Epithelial cell of proximal tubule (primary cell): ENCODE results near the gene TREH. TPM values are rescaled to one million over a fixed set of nuclear protein-coding genes. Genes with fewer than 3 reads are reported as not detected.
A peak's percentile ranks its signal among the peaks of the same experiment; 100 is the strongest.

Source experiments
- DNase-seq: peaks from one replicate; pipeline ENCODE4 v3.0.0-alpha.2; 2011; ENCODE audit warnings: low read depth
- H3K4me3 ChIP-seq: 2 replicates; pipeline ENCODE4 v1.5.1; 2011; ENCODE audit warnings: low read depth, mild to moderate bottlenecking, low read length
- total RNA-seq: library from RNA; depleted of rRNA; stranded (reverse); fragments of >200 nt; gene quantifications from 2 replicates; pipeline ENCODE4 v1.2.3, GENCODE V29; 2015
- TF ChIP-seq, protein P1 (sequence below): conservative IDR thresholded peaks from 2 replicates; pipeline ENCODE4 v1.5.1; 2012; ENCODE audit warnings: low read depth, mild to moderate bottlenecking, low read length

TREH gene
- total RNA-seq, 1 donor from 2014 or later: not detected

DNA sequence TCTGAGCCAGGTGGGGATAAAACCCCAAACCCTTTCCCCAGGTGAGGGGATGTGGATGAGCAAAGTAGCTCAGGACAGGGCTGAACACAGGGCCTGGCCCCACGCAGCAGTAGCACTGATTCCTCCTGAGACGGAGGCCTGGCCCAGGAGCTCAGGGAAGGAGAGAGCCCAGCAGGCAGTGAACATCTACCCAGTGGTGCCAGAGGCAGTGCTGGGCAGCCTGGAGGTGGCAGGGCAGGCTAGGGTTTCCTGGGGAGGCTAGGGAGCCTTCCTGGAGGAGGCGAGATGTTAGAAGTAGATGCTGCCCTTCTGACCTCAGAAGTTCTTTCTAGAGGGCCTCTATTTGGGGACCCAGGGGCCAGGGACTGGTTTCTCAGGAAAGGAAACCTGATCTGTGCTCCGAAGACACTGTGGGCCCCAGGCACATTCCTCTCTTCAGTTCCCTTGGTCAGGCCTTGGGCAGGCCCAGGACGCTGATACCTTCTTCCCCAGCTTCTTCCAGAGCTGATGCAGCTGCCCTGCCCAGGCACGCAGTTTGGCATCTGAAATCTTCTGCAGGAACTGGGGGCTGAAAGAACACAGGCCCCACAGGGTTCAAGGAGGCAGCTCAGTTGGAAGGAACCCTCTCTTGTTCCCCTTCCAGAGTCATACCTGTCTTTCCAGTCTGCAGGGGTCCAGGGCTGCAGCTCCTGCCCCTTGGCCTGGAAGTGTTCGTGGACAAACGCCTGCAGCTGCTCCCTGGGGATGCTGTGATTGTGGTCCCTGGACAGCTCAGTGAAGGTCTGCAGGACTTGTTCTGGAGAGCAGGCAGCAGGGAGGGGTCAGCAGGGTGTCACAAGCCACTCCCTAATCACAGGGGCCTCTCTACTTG lies 16.8 kb downstream of the TREH start:
- TF ChIP-seq, protein P1, sequence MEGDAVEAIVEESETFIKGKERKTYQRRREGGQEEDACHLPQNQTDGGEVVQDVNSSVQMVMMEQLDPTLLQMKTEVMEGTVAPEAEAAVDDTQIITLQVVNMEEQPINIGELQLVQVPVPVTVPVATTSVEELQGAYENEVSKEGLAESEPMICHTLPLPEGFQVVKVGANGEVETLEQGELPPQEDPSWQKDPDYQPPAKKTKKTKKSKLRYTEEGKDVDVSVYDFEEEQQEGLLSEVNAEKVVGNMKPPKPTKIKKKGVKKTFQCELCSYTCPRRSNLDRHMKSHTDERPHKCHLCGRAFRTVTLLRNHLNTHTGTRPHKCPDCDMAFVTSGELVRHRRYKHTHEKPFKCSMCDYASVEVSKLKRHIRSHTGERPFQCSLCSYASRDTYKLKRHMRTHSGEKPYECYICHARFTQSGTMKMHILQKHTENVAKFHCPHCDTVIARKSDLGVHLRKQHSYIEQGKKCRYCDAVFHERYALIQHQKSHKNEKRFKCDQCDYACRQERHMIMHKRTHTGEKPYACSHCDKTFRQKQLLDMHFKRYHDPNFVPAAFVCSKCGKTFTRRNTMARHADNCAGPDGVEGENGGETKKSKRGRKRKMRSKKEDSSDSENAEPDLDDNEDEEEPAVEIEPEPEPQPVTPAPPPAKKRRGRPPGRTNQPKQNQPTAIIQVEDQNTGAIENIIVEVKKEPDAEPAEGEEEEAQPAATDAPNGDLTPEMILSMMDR: no peak
- no peak overlapping the region for H3K4me3 ChIP-seq
- DNase-seq: no peak

DNA sequence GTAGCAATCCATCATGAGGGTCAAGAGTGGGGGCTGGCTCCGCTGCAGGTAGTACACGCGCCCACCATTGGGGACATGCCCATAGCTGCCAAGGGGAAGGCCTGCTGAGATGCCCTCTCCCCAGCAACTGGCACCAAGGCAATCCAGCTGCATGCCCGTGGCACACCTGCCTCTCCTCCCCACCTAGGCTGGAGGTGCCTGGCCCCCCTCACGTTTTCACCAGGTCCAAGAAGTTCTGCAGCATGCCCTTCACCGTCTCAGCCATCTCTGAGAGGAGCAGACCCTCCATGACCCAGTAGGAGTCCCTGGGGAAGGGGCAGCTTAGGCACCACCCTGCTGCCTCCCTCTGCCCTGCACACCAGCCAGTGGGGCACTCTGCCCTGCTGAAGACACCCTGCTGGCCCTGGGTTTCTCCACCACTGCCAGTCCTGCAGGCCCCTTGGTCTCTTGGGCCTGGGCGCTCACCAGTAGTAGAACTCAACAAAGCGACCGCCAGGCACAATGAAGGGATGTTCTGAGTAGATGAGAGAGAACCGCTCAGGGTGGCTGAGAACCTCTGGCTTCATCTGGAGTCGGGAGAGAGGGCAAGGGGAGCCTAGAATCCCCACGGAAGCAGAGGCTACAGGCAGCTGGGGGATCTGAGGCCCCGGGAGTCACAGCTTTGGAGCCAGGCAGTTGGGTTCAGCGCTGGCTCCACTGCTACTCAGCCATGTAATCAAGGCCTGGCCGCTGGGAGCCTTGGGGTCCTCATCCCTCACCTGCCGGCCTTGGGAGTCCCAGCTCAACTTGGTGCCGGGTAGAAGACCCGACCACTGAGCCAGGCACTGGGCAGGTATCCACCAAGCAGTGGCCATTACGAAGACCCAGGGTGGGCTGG lies 17.8 kb downstream of the TREH start:
- no peak overlapping the region for H3K4me3 ChIP-seq
- DNase-seq: no peak
- TF ChIP-seq, protein P1: no peak

DNA sequence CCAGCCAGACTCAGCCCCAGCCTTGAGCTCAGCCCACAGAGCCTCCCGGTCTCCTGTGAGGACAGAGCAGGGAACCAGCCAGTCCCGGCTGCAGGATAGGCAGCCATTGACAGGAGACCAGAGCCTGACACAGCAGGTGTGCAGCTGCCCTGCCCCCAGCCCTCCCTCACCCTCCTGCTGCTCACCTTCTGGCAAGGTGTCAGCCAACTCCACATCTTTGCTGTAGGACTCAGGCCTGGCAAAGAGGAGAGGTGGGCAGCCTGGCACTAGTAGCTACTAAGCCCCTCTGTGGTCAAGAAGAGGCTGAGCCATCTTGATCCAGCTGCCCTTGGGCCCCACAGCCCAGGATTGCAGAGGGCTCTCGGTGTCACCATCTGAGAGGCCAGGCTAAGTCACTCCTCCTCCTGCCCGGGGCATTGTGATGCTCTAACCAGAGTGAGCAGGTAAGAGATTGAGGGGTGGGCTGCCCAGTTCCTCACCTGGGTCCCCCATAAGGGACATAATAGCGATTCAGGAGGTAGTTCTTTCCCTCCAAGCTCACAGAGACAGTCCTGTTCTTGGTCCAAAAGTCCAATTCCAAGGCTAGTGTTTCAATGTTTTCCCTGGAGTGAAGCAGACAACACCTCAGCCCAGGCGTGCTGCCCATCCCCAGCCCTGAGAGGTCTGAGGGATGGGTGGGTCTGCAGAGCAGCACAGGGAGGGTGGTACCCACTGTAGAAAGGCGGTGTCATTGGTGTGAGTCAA lies 18.6 kb downstream of the TREH start:
- TF ChIP-seq, protein P1: no peak
- no peak for DNase-seq

DNA sequence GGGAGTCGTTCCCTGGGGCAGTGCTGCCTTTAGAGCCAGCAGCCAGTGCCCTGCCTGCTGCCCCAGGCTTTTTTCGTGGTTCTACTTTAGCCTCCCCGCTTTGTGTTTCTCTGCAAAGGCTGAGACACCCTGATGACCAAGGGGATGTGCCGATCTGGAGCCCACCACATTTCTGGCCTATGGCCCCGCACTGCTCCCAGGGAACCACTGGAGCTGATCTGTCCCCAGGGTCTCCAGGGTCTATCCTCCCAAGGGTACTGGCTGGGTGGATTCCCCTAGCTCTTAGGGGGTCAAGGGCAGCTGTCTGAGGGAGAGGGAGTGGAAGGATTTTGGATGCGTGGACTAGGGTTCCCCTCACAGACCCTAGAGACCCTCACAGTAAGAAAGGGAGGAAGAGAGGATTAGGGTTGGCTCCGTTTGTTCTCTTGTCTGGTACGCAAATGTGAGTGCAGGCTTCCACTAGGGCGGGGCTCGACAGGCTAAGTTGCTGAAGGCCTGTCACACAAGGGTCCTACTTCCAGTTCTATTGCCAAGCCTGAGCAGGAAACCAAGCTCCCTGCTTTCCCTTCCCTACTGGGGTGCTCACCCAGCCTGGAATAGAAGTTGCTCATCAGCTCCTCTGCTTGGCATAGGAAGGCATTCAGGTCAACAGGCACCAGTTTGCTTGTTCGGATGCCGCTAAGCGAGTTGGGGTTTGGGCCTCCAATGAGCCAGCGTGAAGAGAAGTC lies 19.3 kb downstream of the TREH start:
- no peak for DNase-seq
- no peak overlapping the region for H3K4me3 ChIP-seq
- TF ChIP-seq, protein P1: no peak

More for the DNA sequence above, 18.6 kb downstream of the TREH start:
- H3K4me3 ChIP-seq: no peak overlapping the region

DNA sequence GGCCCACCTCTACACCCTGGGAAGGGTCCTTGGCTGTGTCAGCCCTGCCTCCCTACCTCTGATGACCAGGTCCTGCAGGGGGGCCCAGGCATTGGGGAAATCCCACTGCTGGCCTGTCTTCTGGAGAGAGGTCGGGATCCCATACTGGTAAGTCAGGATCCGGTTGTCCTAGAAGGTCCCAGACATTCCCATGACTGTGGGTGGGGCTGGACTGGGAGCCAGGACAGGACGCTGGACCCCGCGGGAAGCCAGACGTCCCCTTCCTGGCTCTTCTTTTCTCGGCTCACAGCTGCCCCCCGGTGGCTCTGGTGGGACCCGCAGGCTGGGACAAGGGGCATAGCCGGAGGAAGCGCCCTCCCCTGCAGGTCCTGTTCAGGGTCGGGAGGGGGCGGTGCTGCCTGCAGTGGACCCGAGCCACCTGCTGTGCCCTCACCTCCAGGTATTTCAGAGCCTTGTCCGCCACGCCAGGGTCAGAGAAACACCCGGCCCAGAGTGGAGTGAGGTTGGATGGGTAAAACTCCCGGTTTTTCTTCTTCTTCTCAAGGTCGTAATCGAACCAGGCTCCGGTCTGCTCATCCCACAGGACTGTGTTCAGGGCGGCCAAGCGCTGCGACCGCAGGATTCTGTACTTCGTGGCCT lies 20.0 kb downstream of the TREH start:
- TF ChIP-seq, protein P1: peak; percentile 93
- H3K4me3 ChIP-seq: no peak overlapping the region
- DNase-seq: no peak
